Psoas muscle (tissue), 8 donors: ENCODE data around the gene MYO1F. TPM values are rescaled to one million over a fixed set of nuclear protein-coding genes. Genes with fewer than 3 reads are reported as not detected.
"Not testable (repeated sequence)": the region's sequence is repeated elsewhere in the genome, so short reads cannot be mapped to it uniquely, and the experiment has no call there.

Source experiments
- ATAC-seq, 4 donors: fragments of 200-7000 bp; cut with Tn5 transposase; one replicate each; pipeline ENCODE4 v1.9.1; 2020; ENCODE audit warnings: moderate library complexity in 3 of 4, mild to moderate bottlenecking in 2 of 4
- DNase-seq, 2 donors: peaks; one replicate each; pipeline ENCODE4 v3.0.0-alpha.2; 2020
- H3K27ac ChIP-seq: fragments of 200-600 bp; one replicate; pipeline ENCODE4 v1.8.0; 2022
- H3K27me3 ChIP-seq, 3 donors: fragments of 200-600 bp in 1 of 3; one replicate each; pipeline versions ENCODE4 v1.6.1 to v1.8.0; 2013 to 2022; ENCODE audit warnings: low read length in 2 of 3, mild to moderate bottlenecking in 2 of 3, moderate library complexity in 1 of 3; ENCODE audit not compliant: insufficient read depth in 3 of 3
- H3K36me3 ChIP-seq, 2 donors: fragments of 200-600 bp in 1 of 2; one replicate each; pipeline versions ENCODE4 v1.6.1 to v1.8.0; 2013 to 2022; ENCODE audit warnings: low read depth in 1 of 2, mild to moderate bottlenecking in 1 of 2, moderate library complexity in 1 of 2; ENCODE audit not compliant: insufficient read depth in 1 of 2
- H3K4me1 ChIP-seq: fragments of 200-600 bp; one replicate; pipeline ENCODE4 v1.8.0; 2022
- H3K4me3 ChIP-seq: fragments of 200-600 bp; one replicate; pipeline ENCODE4 v1.8.0; 2022; ENCODE audit warnings: mild to moderate bottlenecking
- H3K9me3 ChIP-seq: fragments of 200-600 bp; one replicate; pipeline ENCODE4 v1.8.0; 2022
- CTCF ChIP-seq: fragments of 200-600 bp; IDR thresholded peaks from one replicate; pipeline ENCODE4 v1.8.0; 2022; ENCODE audit warnings: antibody characterized with exemption
- WGBS, 3 donors: extraction: QIAGEN DNeasy Blood & Tissue Kit; methylation state at CpG; one replicate each; pipeline versions ENCODE4 v1.1.6 to v1.1.7; 2013; 5-methylcytosine and 5-hydroxymethylcytosine counted together
- intact Hi-C, 2 donors: fragments of 100-400 bp; cut with DNase I; formaldehyde crosslinking; loops; one replicate each; pipeline versions ENCODE4 v1.11.0 to v1.14.2; 2022
- polyA plus RNA-seq, 3 donors: library from polyadenylated mRNA; stranded (reverse); fragments of 200-250 nt; gene quantifications; one replicate each; pipeline ENCODE4 v1.2.3, GENCODE V29; 2013
- total RNA-seq, 4 donors: library from RNA; stranded (reverse); fragmentation: NEBNext Ultra II Directional in 2 of 4; extraction: Animal tissue kit (Norgen Biotek cat#: 25700) in 2 of 4; gene quantifications; one replicate each; pipeline versions ENCODE4 v1.2.1 to v1.2.4, GENCODE V29; 2021 to 2023
- donor health status: healthy with polysubstance abuse.
- donor health status: DM: no; HTN: no; CAD: no; lungs with moderate emphysema.
- donor health status: Bipolar disorder and iron deficiency.
- donor health status: healthy.
- donor health status: DM: yes; HTN: yes; CAD: no.
- donor health status: DM: no; HTN: no; CAD: no.
- donor health status: DM: no; HTN: no; CAD: no.
- donor health status: DM: yes; HTN: yes; CAD: no.

Gene MYO1F
- total and polyA plus RNA-seq, 7 donors, result 1.00 to 6.3 (median 3.5) TPM

- ATAC-seq (no peak), DNase-seq (no peak)
- Histone ChIP-seq H3K4me1 (no peaks in the 10 kb centered on the region), H3K36me3 (no peaks in the 10 kb centered on the region), H3K27ac (no peak overlapping the region), H3K4me3 (no peak overlapping the region), H3K9me3 (no peaks in the 10 kb centered on the region), H3K27me3 (peaks cover 0 to 6% (median 4%) of the 10 kb centered on the region in 3 donors)
- WGBS, 3 donors, result 67 to 73% (median 69%) methylated on average over 4 of the region's 4 CpGs
- no peak for TF ChIP-seq CTCF
- intact Hi-C loops, result loop anchor here in 1 of 2 donors (5.0 kb wide), 1 partner anchor 165 kb away; the partner anchor contains the start of gene MARCHF2
Measured at GRCh38 chr19:8577741-8578140, 499 bp upstream of the MYO1F start.

DNA sequence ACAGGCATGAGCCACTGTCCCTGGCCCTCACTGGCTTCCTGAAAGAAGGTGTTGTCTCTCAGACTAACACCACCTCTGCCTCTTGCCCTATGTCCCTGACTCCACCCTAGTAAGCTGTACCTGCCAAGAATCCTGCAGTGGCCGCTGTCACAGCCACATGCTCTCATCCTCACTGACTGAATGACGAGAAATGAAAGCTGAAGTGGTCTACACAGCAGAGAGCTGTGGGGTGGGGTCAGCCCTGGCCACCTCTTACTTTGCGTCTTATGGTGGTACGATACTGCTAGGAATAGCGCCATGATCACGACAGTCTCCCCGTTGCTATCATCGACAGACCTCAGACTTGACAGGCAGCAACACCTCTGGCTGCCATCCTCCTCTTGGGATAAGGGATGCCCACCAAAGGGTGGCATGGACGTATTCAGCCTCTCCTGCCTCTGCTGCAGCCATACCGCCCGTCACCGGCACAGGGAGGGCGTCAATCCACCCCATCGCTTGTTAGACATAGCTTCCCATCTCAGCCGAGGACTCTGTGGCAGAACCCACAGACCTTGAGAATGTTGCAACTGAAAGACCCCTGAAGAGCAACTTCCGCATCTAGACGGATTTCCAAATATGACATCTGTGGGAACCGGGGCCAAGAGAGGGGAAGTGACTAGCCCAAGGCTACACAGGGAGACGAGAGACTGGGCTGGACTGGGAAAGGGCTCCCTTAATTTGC is 809 bp downstream of the MYO1F start:
- peaks cover 0 to 5% (median 3%) of the 10 kb centered on the region in 3 donors for H3K27me3 ChIP-seq
- ATAC-seq (no peak), DNase-seq (no peak)
- peak overlapping the region; percentile 46 for H3K4me3 ChIP-seq
- TF ChIP-seq CTCF, result no peak
- H3K27ac ChIP-seq, result no peak overlapping the region
- no peaks in the 10 kb centered on the region for H3K9me3 ChIP-seq
- no peaks in the 10 kb centered on the region for H3K4me1 ChIP-seq
- no peaks in the 10 kb centered on the region for H3K36me3 ChIP-seq
- 60 to 67% (median 65%) methylated on average over 19 of the region's 19 CpGs for WGBS, 3 donors
- intact Hi-C loops, result loop anchor here in 1 of 2 donors (5.0 kb wide), 1 partner anchor 164 kb away; the partner anchor contains the start of gene MARCHF2

DNA sequence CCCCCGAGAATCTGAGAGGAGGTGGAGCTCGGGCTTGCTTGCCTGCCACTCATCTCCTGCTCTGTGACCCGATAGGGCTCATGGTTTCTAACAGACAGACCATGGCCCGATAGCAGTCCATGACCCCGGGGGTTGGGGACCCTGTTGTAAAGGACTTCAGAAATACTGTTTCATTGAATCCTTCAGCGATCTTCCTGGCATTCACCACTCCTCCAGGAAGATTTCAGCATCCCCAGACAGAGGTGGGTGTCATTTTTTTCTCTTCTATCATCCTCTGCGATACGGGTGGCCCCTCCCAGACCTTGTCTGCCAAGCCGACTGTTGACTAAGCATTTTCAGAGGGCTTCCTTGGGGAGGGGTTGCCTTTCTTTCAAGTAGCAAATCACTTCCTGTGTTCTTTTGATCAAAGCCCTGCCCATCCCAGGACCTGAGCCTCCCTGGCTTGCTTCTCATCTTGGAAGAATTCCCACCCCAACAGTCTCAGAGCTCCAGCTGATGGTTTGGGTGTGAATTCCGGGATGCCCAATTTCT is 1.7 kb downstream of the MYO1F start:
- peaks cover 0 to 5% (median 0%) of the 10 kb centered on the region in 3 donors for H3K27me3 ChIP-seq
- TF ChIP-seq CTCF, result no peak
- H3K27ac ChIP-seq, result no peak overlapping the region
- no peaks in the 10 kb centered on the region for H3K36me3 ChIP-seq
- H3K4me1 ChIP-seq, result no peaks in the 10 kb centered on the region
- H3K9me3 ChIP-seq, result no peaks in the 10 kb centered on the region
- peak overlapping the region; percentile 46 for H3K4me3 ChIP-seq
- ATAC-seq (no peak), DNase-seq (no peak)
- intact Hi-C loops, result loop anchor here in 1 of 2 donors (5.0 kb wide), 1 partner anchor 163 kb away; the partner anchor contains the start of gene MARCHF2
- 28 to 34% (median 31%) methylated on average over 10 of the region's 10 CpGs for WGBS, 3 donors

GRCh38 chr19:8574619-8574922 is 2.7 kb downstream of the MYO1F start:
- H3K27ac ChIP-seq, DNase-seq, H3K27me3 ChIP-seq, H3K4me1 ChIP-seq, H3K9me3 ChIP-seq, intact Hi-C loops, ATAC-seq, H3K4me3 ChIP-seq, H3K36me3 ChIP-seq: not testable (repeated sequence)
- 86 to 89% (median 88%) methylated on average over 7 of the region's 7 CpGs for WGBS, 3 donors

GRCh38 chr19:8573316-8573715 is 3.9 kb downstream of the MYO1F start:
- Histone ChIP-seq H3K27ac (no peak overlapping the region), H3K4me1 (no peaks in the 10 kb centered on the region), H3K27me3 (peaks cover 0 to 3% (median 0%) of the 10 kb centered on the region in 3 donors), H3K4me3 (no peak overlapping the region), H3K9me3 (no peaks in the 10 kb centered on the region), H3K36me3 (no peaks in the 10 kb centered on the region)
- 86 to 90% (median 88%) methylated on average over 7 of the region's 7 CpGs for WGBS, 3 donors
- no peak for TF ChIP-seq CTCF
- DNase-seq (no peak), ATAC-seq (no peak)
- intact Hi-C loops, result no loop called here
